GM18517 (cell line): Measurements from ENCODE around the gene TYMS.
A peak's percentile ranks its signal among the peaks of the same experiment; 100 is the strongest.

Experiments
- ATAC-seq: cut with Tn5 transposase; IDR thresholded peaks from one replicate; pipeline ENCODE4 v1.9.1; 2021; ENCODE audit warnings: mild to moderate bottlenecking, moderate library complexity; ENCODE audit not compliant: unreplicated experiment

The TYMS gene

DNA sequence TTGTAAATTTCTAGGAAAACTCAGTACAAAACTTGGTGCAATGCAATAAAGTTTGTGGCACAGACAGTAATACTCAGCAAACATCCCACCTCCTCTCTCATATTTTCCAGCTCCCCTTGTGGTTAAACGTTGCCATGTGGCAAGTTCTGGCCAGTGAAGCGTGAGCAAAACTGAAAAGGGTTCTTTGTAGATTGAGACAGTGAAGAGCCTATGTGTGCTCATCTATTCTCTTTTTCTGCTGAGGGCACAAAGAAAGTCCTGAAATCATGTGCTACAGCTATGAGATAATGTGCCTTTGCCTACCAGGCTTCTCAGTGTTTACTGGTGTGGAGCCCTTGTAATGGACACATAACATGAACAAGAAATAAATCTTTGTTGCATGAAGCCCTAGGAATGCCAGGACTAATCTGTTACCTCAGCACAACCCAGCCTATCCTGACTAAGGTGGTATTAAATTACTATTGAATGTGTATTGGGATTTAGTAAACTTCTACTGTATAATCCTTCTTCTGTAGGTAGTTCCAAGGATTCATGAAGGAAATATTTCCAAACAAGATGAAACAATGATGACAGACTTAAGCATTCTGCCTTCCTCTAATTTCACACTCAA, 13.0 kb upstream of the TYMS start:
- ATAC-seq: no peak

DNA sequence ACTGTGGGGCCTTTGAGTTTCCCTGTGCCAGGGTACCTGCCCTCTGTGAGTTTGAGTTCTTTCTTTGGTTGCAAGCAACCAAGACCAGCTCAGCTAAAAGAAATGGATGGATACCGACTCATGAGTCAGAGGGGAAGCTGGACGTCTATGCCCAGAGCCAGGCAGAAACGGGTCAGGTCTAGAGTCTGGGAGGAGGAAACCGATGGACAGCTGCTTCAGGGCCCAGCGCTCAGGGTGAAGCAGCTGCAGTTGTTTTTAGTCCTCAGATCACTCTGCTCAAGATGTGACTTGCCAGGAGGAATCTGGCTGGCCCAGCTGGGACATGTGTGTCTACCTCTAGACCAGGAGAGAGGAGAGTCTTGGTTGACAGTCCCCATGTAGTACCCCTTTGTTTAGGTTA, 10.1 kb upstream of the TYMS start:
- ATAC-seq: no peak

DNA sequence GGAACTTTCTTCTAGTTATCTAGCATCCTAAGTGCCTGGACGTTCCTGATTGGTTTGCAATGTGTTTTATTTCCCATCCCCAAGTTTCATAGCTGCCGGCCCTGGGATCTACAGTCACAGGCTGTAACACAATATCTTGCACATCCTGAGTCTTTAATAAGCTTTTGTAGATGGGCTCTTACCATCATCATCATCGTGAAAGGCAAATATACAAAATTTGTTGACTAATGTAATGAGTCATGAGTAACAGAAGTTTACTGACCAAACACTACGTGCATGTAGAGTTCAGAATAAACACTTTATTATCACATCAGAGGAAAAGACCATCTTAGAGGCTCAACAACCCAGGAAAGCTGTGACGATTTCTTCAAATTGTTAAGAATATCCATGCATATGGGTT, 8.1 kb upstream of the TYMS start:
- ATAC-seq: no peak

DNA sequence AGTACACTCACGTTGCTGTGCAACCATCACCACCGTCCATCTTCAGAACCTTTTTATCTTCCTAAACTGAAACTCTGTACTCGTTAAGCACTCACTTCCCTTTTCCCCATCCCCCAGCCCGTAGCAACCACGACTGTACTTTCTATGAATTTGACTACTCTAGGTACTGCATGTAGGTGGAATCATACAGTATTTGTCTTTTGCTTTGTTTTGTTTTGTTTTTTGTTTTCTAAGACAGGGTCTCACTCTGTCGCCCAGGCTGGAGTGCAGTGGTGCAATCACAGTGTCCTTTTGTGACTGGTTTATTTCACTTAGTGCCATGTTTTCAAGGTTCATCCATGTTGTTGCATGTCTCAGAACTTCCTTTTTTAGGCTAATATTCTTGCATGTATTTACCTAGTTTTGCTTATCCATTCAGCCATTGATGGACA, 7.0 kb upstream of the TYMS start:
- ATAC-seq: peak; percentile 94

DNA sequence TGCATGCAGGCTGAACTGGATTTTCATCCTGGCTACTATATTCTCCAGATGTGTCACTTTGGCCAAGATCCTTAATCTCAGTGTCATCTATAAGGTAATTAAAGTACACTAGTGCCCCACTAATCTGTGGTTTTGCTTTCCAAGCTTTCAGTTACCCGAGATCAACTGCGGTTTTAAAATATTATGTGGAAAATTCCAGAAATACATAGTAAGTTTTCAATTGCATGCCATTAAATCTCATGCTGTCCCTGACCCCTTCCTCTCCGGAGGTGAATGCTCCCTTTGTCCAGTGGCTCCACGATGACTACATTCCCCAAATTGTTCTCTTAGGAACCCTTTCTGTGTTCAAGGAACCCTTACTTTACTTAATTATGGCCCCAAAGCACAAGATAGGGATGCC, 5.3 kb upstream of the TYMS start:
- no peak for ATAC-seq

DNA sequence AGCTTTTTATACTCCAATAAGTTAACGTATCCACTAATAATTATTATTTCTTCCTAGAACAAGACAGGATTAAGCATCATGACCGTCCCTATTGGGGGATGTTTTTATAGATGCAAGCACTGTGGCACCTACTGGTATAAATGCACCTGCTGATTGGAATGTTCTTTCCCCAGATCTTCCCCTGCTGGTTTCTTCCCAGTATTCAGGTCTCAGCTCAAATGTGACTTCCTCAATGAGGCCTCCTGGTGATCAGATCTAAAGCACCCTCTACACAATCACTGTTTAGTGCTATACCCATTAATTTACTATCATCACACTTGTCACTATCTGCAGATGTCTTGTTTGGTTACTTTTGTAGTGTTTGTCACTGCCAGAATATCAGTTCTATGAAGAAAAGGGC, 3.9 kb upstream of the TYMS start:
- ATAC-seq: no peak

DNA sequence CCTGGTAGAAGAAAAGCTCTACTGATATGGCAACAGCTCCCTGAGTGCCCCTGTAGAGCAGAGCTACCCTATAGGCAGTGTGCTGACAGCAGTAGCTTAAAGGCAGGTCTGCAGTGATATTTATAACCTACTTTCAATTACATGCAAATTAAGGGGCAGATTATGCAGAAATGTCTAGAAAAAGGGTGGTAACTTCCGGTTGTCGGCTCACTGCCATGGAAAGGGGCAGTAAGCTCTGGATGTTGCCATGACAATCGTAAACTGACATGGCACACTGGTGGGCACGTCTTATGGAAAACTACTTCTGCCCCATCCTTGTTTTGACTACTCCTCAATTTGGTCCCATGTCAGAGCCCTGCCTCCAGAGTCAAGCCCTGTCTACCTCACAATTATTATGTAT, 2.9 kb upstream of the TYMS start:
- no peak for ATAC-seq

DNA sequence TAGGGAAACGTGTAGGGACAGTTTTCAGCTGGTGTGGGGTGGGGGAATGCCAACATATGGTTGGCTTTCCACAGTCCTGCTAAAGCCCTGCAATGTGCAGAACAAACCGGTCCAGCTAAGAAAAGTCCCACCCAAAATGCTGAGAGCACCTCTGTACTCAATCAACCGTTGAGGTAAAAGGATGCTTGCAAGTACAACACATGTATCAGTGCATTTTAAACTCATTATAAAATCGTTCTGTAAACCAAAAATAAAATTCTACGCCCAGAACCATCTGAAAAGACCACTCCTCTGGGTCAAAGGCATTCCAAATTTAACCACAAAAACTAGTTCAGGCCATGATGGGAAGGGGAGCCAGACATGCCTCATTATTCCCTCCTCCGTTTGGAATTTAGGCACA, 2.0 kb upstream of the TYMS start:
- ATAC-seq: no peak

DNA sequence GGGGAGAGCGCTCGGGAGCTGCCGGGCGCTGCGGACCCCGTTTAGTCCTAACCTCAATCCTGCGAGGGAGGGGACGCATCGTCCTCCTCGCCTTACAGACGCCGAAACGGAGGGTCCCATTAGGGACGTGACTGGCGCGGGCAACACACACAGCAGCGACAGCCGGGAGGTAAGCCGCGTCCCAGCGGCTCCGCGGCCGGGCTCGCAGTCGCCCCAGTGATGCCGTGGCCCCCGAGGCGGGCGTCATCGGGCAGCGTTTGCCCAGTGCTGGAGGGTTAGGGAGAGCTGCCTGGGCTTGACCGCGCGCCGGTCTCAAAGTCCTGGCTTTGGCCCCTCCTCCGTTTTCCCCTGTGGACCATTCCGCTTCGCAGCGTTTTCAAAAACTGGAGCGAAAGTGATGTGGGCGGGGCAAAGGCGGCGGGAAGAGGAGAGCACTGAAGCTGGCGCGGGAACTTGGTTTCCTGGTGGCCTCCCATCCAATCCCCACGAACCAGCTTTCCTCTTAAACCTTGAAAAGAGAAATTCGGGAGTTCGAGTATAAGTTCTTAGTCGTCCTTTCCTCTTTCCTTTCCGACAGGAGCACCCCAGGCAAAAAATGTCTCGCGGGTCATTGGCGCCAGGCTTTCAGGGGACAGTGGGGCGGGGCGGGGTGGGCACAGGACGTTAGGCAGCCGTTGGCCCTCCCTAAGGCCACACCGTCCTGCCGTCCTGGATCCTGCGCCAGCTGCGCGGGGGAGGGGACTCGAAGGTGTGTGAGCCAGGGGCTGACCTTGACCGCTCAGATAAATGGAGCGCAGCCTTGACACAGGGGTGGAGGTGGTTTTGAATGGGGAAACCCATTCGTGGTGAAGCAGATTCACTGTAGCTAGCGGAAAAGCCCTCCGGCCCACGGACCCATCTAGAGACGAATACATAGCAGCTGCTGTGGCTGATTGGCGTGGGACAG, 821 bp downstream of the TYMS start:
- ATAC-seq: peak; percentile 56

DNA sequence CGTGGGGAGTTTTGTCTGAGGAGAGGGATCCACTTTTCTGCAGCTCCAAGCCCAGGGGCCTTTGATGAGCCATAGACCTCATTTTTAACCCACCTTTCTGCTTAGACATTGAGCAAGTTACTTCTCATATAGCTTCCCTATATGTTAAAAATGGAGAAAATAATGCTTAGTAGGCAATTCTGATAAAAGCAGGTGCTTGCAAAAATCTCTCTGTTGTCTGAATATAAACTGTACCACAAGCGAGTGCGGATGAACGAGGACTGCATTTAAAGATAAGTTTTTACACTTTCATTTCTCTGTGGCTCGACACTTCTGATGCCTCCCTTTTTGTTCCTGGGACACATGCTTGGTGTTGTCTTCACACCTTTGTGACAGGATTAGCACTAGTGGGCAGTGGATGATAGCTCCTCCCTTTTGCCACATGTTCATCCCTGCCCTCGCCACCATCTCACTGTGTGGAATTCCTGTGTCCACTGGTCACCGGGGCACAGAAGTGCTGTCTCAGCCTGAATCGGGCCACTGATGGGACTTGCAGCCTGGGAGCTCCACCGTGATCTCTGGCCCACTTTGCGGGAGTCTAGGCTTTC, 1.6 kb downstream of the TYMS start:
- no peak for ATAC-seq

DNA sequence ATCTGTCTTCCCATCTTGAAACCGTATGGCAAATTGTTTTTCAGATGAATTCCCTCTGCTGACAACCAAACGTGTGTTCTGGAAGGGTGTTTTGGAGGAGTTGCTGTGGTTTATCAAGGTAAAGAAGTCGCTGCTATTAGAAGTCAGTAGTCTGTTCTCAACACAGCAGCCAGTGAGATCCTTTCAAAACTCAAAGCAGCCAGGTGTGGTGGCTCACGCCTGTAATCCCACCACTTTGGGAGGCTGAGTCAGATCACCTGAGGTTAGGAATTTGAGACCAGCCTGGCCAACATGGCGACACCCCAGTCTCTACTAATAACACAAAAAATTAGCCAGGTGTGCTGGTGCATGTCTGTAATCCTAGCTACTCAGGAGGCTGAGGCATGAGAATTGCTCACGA, 2.1 kb downstream of the TYMS start:
- ATAC-seq: no peak

DNA sequence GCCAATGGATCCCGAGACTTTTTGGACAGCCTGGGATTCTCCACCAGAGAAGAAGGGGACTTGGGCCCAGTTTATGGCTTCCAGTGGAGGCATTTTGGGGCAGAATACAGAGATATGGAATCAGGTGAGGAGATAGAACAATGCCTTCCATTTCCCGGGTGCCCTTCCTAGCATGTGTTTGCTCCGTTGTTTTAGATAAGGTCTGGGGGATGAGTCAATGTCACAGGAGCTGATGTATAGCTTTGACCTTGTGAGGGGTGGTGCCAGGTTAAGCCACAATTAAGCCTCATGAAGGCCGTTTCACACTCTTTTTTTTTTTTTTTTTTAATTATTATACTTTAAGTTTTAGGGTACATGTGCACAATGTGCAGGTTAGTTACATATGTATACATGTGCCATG, 4.7 kb downstream of the TYMS start:
- ATAC-seq: no peak

DNA sequence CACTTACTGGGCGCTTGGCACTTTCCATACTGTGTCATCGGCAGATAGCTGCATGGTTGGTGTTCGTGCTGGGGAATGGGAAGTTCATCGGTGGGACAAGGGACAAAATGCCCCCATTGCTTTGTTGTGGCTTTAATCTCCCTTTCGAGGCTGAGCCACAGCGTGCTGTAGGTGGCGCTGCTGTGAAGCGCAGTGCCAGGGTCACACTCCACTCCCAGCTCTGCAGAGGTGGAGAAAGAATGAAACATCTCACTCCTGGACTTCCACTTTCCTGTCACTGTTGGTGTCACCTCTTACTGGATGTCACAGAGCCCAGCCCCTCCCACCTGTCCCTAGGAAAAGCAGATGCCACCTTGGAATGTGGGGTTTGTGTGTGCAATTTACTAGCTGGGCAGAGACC, 8.7 kb downstream of the TYMS start:
- ATAC-seq: no peak

DNA sequence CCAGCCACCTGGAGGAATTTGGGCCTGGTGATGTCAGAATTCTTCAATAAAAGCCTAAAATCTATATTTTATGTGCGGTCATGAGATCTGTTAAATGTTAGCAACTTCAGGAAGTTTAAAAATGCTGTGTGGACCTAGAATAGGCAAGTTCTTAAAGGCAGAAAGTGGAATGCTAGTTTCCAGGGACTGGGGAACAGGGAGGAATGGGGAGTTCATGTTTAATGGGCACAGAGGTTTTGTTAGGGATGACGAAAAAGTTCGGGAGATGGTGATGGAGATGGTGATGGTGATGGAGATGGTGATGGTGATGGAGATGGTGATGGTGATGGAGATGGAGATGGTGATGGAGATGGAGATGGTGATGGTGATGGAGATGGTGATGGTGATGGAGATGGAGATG, 9.2 kb downstream of the TYMS start:
- ATAC-seq: no peak

DNA sequence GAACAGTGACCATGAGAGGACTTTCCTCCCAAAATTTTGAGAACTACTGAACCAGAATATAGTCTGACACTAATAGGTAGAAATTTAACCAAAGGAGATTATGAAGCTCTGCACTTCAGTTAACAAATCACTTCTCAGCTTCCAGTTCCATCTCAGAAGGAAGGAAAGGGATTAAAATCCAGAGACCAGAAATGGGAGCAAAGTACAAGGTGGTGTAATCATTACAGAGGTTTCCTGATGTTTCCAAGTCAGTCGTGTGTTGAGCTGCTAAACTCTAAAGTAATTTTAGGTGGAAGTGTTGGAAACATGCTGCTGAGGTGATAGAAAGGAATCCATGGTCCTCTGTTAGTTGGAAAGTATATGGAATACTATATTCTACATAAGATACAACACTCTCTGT, 10.8 kb downstream of the TYMS start:
- no peak for ATAC-seq

DNA sequence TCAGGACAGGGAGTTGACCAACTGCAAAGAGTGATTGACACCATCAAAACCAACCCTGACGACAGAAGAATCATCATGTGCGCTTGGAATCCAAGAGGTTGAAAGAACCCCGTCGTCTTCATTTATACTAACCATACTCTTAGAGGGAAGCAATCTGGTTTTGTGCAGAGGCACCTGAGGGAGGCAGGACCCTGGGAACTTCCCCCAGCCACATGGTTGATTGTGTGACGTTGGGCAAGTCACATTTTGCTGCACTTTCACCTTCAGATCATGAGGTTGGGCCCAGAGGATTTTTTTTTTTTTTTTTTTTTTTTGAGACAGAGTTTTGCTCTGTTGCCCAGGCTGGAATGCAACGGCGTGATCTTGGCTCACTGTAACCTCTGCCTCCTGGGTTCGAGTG, 11.6 kb downstream of the TYMS start:
- ATAC-seq: no peak

DNA sequence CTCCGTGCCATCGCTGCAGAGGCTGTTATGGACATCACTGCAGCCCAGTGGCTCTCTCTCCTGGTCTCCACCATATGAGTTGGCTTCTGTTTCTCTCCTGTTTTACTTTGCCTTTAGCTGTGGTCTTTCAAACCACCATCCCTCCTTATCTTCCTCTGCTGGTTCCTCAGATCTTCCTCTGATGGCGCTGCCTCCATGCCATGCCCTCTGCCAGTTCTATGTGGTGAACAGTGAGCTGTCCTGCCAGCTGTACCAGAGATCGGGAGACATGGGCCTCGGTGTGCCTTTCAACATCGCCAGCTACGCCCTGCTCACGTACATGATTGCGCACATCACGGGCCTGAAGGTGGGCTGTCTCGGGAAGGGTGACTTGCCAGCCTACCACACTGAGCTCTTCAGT, 13.1 kb downstream of the TYMS start:
- no peak for ATAC-seq

DNA sequence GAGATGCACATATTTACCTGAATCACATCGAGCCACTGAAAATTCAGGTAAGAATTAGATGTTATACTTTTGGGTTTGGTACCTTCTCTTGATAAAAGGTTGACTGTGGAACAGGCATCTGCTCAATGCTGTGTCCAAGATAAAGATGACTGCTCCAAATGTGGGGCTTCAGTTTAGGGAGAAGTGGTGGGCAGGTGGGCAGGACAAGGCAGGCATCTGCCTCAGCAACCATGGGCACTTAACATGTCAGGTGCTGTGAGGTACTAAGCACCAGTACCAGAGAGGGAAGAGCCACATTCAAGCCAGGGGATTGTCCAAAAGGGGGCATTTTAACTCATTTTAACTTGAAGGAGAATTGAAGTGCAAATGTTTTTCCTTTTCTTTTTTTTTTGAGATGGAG, 14.0 kb downstream of the TYMS start:
- ATAC-seq: no peak

DNA sequence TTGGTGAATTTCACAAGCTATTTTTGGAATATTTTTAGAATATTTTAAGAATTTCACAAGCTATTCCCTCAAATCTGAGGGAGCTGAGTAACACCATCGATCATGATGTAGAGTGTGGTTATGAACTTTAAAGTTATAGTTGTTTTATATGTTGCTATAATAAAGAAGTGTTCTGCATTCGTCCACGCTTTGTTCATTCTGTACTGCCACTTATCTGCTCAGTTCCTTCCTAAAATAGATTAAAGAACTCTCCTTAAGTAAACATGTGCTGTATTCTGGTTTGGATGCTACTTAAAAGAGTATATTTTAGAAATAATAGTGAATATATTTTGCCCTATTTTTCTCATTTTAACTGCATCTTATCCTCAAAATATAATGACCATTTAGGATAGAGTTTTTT, 15.9 kb downstream of the TYMS start:
- no peak for ATAC-seq

DNA sequence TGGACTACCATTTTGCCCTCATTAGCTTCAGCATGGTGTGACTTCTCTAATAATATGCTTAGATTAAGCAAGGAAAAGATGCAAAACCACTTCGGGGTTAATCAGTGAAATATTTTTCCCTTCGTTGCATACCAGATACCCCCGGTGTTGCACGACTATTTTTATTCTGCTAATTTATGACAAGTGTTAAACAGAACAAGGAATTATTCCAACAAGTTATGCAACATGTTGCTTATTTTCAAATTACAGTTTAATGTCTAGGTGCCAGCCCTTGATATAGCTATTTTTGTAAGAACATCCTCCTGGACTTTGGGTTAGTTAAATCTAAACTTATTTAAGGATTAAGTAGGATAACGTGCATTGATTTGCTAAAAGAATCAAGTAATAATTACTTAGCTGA, 16.3 kb downstream of the TYMS start:
- ATAC-seq: no peak

DNA sequence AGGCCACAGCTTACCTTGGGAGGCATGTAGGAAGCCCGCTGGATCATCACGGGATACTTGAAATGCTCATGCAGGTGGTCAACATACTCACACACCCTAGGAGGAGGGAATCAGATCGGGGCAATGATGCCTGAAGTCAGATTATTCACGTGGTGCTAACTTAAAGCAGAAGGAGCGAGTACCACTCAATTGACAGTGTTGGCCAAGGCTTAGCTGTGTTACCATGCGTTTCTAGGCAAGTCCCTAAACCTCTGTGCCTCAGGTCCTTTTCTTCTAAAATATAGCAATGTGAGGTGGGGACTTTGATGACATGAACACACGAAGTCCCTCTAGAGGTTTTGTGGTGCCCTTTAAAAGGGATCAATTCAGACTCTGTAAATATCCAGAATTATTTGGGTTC, 17.9 kb downstream of the TYMS start:
- ATAC-seq: no peak

DNA sequence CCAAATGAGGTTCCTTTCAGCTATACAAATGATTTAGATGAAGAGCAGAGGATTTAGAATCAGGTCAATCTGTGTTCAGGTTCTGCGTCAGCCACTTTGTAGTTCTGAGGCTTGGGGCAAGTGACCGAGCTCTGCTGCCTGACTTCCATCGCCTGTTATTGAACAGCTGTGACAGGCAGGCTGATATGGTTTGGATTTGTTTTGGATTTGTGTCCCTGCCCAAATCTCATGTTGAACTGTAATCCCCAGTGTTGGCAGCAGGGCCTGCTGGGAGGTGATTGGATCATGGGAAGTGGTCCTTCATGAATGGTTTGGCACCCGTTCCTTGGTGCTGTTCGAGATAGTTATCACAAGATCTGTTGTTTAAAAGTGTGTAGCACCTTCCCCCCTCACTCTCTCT, 18.6 kb downstream of the TYMS start:
- no peak for ATAC-seq
